Testis (tissue), 5 donors: ENCODE measurements around the gene TTK. TPM values are rescaled to one million over a fixed set of nuclear protein-coding genes. Genes with fewer than 3 reads are reported as not detected.

Experiments
- DNase-seq: peaks from one replicate; pipeline ENCODE4 v3.0.0-alpha.2; 2019
- H3K27ac ChIP-seq, 2 donors: fragments of 200-600 bp; sonication (generic); one replicate each; pipeline ENCODE4 v1.5.1; 2019
- H3K27me3 ChIP-seq: fragments of 200-600 bp; sonication (generic); one replicate; pipeline ENCODE4 v1.5.1; 2019
- H3K36me3 ChIP-seq: fragments of 200-600 bp; sonication (generic); one replicate; pipeline ENCODE4 v1.5.1; 2017; ENCODE audit warnings: low read depth; ENCODE audit errors: missing control alignments
- H3K4me1 ChIP-seq: fragments of 200-600 bp; sonication (generic); one replicate; pipeline ENCODE4 v1.5.1; 2019
- H3K4me3 ChIP-seq, 2 donors: fragments of 200-600 bp; sonication (generic); one replicate each; pipeline ENCODE4 v1.5.1; 2017 to 2019
- H3K9me3 ChIP-seq: fragments of 200-600 bp; sonication (generic); one replicate; pipeline ENCODE4 v1.5.1; 2017
- CTCF ChIP-seq, 3 experiments: fragments of 450-650 bp in 2 of 3; fragments of 200-600 bp in 1 of 3; sonication (generic) in 1 of 3; IDR thresholded peaks; one replicate each; pipeline ENCODE4 v1.5.1; 2016 to 2019; ENCODE audit warnings: antibody characterized with exemption in 3 of 3, mild to moderate bottlenecking in 2 of 3, moderate library complexity in 1 of 3
- POLR2A ChIP-seq: fragments of 450-650 bp; IDR thresholded peaks from one replicate; pipeline ENCODE4 v1.6.1; 2017; ENCODE audit warnings: antibody characterized with exemption, mild to moderate bottlenecking, moderate library complexity
- WGBS, 2 donors: methylation state at CpG; one replicate each; pipeline ENCODE4 v1.1.5; 2018; 5-methylcytosine and 5-hydroxymethylcytosine counted together
- intact Hi-C: fragments of 100-400 bp; cut with DNase I; formaldehyde crosslinking; loops from one replicate; pipeline ENCODE4 v1.15.1; 2023; ENCODE audit warnings: low total_unique reads
- long read RNA-seq, 2 donors: transcript quantifications; one replicate each; lab custom pipeline, GENCODE V29; 2026
- polyA plus RNA-seq: library from polyadenylated mRNA; stranded (reverse); fragments of 350-450 nt; fragmentation: Illumina TruSeq; extraction: RNeasy Lipid Tissue Mini Kit (QIAGEN cat#74804); gene quantifications from one replicate; pipeline ENCODE4 v1.2.3, GENCODE V29; 2014; ENCODE audit warnings: low read depth, low replicate concordance; ENCODE audit not compliant: insufficient read depth
- total RNA-seq, 2 donors: library from RNA; depleted of rRNA; stranded (reverse); fragments of >200 nt; gene quantifications; one replicate each; pipeline ENCODE4 v1.2.3, GENCODE V29; 2016

The TTK gene
- total RNA-seq, result 10 to 100 TPM; 27.4 to 28.0 TPM
- polyA plus RNA-seq, result 34.6 TPM
- long read RNA-seq, donor 1, partial matches to known transcripts, result 0 of 3 reads
- long read RNA-seq, donor 1, other reads (novel, unspliced or antisense), result 0 of 3 reads
- long read RNA-seq, donor 2, result 0 reads

- H3K4me3 ChIP-seq, result peak within 1 kb of the TSS; percentile 63 to 64
- DNase-seq, result peak; percentile 96
- 0 to 2% methylated on average over 33 to 56 of the region's 56 CpGs for WGBS, 2 donors
- peak within 1 kb of the TSS; percentile 61 to 85 for H3K27ac ChIP-seq
- no peaks in the 10 kb centered on the region for H3K4me1 ChIP-seq
- no peaks in the 10 kb centered on the region for H3K9me3 ChIP-seq
- TF ChIP-seq CTCF (IDR thresholded peaks at IDR 0.05), result no peak
- TF ChIP-seq POLR2A, result peak; percentile 23
- H3K36me3 ChIP-seq, result no peaks in the 10 kb centered on the region
- intact Hi-C loops, result no loop called here
- no peaks in the 10 kb centered on the region for H3K27me3 ChIP-seq
These were observed at the start of gene TTK for GRCh38 chr6:80004173-80005072. Gene TTK, plus strand, starts transcription at chr6:80004649. Its CDS starts 1,195 bp downstream, at chr6:80005844.

GRCh38 chr6:79954849-79955248 is 49.6 kb upstream of the TTK start:
- Histone ChIP-seq H3K9me3 (no peaks in the 10 kb centered on the region), H3K4me3 (no peak overlapping the region), H3K27me3 (no peaks in the 10 kb centered on the region), H3K4me1 (no peaks in the 10 kb centered on the region), H3K36me3 (no peaks in the 10 kb centered on the region), H3K27ac (no peak overlapping the region)
- no peak for DNase-seq
- intact Hi-C loops, result no loop called here
- no peak for TF ChIP-seq CTCF (IDR thresholded peaks at IDR 0.05)
- no peak for TF ChIP-seq POLR2A

GRCh38 chr6:79964607-79965081 is 39.8 kb upstream of the TTK start:
- no peaks in the 10 kb centered on the region for H3K9me3 ChIP-seq
- no peaks in the 10 kb centered on the region for H3K36me3 ChIP-seq
- TF ChIP-seq CTCF (IDR thresholded peaks at IDR 0.05) (no peak), POLR2A (no peak)
- H3K27ac ChIP-seq, result no peak overlapping the region
- intact Hi-C loops, result no loop called here
- H3K4me1 ChIP-seq, result no peaks in the 10 kb centered on the region
- H3K27me3 ChIP-seq, result no peaks in the 10 kb centered on the region
- WGBS, 2 donors, result 92 to 94% methylated on average over 3 of the region's 3 CpGs
- no peak overlapping the region for H3K4me3 ChIP-seq
- no peak for DNase-seq

- H3K27ac ChIP-seq, result no peak overlapping the region
- TF ChIP-seq POLR2A, result no peak
- TF ChIP-seq CTCF (IDR thresholded peaks at IDR 0.05), result no peak
- intact Hi-C loops, result no loop called here
- H3K36me3 ChIP-seq, result no peaks in the 10 kb centered on the region
- no peak overlapping the region for H3K4me3 ChIP-seq
- DNase-seq, result no peak
- no peaks in the 10 kb centered on the region for H3K9me3 ChIP-seq
- no peaks in the 10 kb centered on the region for H3K4me1 ChIP-seq
- H3K27me3 ChIP-seq, result no peaks in the 10 kb centered on the region
These were observed 37.3 kb upstream of the TTK start for GRCh38 chr6:79967178-79967577.
